Aorta (tissue), 5 donors: Measurements from ENCODE around the gene LYPD6. TPM values are rescaled to one million over a fixed set of nuclear protein-coding genes. Genes with fewer than 3 reads are reported as not detected.
"Not testable (repeated sequence)": the region's sequence is repeated elsewhere in the genome, so short reads cannot be mapped to it uniquely, and the experiment has no call there.

ENCODE experiments used
- ATAC-seq: fragments of 200-7000 bp; cut with Tn5 transposase; one replicate; pipeline ENCODE4 v1.9.1; 2022; ENCODE audit warnings: moderate library complexity; ENCODE audit not compliant: low FRiP score
- DNase-seq, 2 donors: peaks; one replicate each; pipeline ENCODE4 v3.0.0-alpha.2; 2020
- H3K27ac ChIP-seq, 2 donors: one replicate each; pipeline ENCODE4 v1.5.1; 2013; ENCODE audit warnings: low read length in 2 of 2, mild to moderate bottlenecking in 2 of 2, moderate library complexity in 2 of 2, control low read depth in 1 of 2, inconsistent platforms in 1 of 2, low read depth in 1 of 2
- H3K27me3 ChIP-seq, 2 donors: one replicate each; pipeline ENCODE4 v1.6.1; 2013; ENCODE audit warnings: control low read depth in 1 of 2, low read length in 1 of 2, mild to moderate bottlenecking in 1 of 2, moderate library complexity in 1 of 2; ENCODE audit not compliant: insufficient read depth in 2 of 2, control insufficient read depth in 1 of 2
- H3K36me3 ChIP-seq, 2 donors: one replicate each; pipeline ENCODE4 v1.6.1; 2013; ENCODE audit warnings: control low read depth in 1 of 2, low read length in 1 of 2, mild to moderate bottlenecking in 1 of 2; ENCODE audit not compliant: insufficient read depth in 2 of 2, control insufficient read depth in 1 of 2
- H3K4me1 ChIP-seq, 2 donors: one replicate each; pipeline ENCODE4 v1.6.1; 2013; ENCODE audit warnings: low read length in 2 of 2, control low read depth in 1 of 2, mild to moderate bottlenecking in 1 of 2, moderate library complexity in 1 of 2; ENCODE audit not compliant: insufficient read depth in 2 of 2, control insufficient read depth in 1 of 2
- H3K4me3 ChIP-seq, 2 donors: one replicate each; pipeline ENCODE4 v1.5.1; 2013; ENCODE audit warnings: low read length in 2 of 2, control low read depth in 1 of 2, mild to moderate bottlenecking in 1 of 2
- H3K9me3 ChIP-seq: one replicate; pipeline ENCODE4 v1.6.1; 2013; ENCODE audit warnings: mild to moderate bottlenecking, low read length; ENCODE audit not compliant: control insufficient read depth
- WGBS, 2 donors: extraction: QIAGEN DNeasy Blood & Tissue Kit; methylation state at CpG; one replicate each; pipeline ENCODE4 v1.1.7; 2013; 5-methylcytosine and 5-hydroxymethylcytosine counted together
- intact Hi-C, 2 donors: fragments of 100-400 bp; cut with DNase I; formaldehyde crosslinking; loops; one replicate each; pipeline versions ENCODE4 v1.14.2 to v1.15.0; 2022
- polyA plus RNA-seq, 2 donors: library from polyadenylated mRNA; stranded (reverse); fragments of 200-250 nt; gene quantifications; one replicate each; pipeline ENCODE4 v1.2.3, GENCODE V29; 2013
- total RNA-seq, 2 donors: library from RNA; stranded (reverse); fragmentation: NEBNext Ultra II Directional; extraction: Animal tissue kit (Norgen Biotek cat#: 25700); gene quantifications; one replicate each; pipeline ENCODE4 v1.2.1, GENCODE V29; 2021
- donor health status: healthy with polysubstance abuse.
- donor health status: Bipolar disorder and iron deficiency.
- donor health status: DM: no; HTN: no; CAD: no.
- donor health status: DM: no; HTN: no; CAD: no.
- donor health status: DM: yes; HTN: yes; CAD: no.

Gene LYPD6
- total and polyA plus RNA-seq, 4 donors, result 0.23 to 0.42 (median 0.25) TPM; not detected in 1

GRCh38 chr2:149483004-149483605, 152.7 kb downstream of the LYPD6 start:
- no peak overlapping the region for H3K27ac ChIP-seq
- no peak for ATAC-seq
- H3K9me3 ChIP-seq, result no peaks in the 10 kb centered on the region
- no peak for DNase-seq
- H3K4me3 ChIP-seq, result no peak overlapping the region
- no peaks in the 10 kb centered on the region for H3K36me3 ChIP-seq
- H3K27me3 ChIP-seq, result peaks cover 0 to 2% of the 10 kb centered on the region in 2 donors
- intact Hi-C loops, result no loop called here
- H3K4me1 ChIP-seq, result no peaks in the 10 kb centered on the region
- 48 to 53% methylated on average over 4 of the region's 4 CpGs for WGBS, 2 donors

GRCh38 chr2:149486664-149487063, 156.3 kb downstream of the LYPD6 start:
- Histone ChIP-seq H3K4me3 (no peak overlapping the region), H3K27ac (no peak overlapping the region), H3K9me3 (no peaks in the 10 kb centered on the region), H3K4me1 (no peaks in the 10 kb centered on the region), H3K36me3 (no peaks in the 10 kb centered on the region), H3K27me3 (peaks cover 0 to 6% of the 10 kb centered on the region in 2 donors)
- DNase-seq, result no peak
- no peak for ATAC-seq
- intact Hi-C loops, result no loop called here
- WGBS, 2 donors, result 82 to 84% methylated on average over 3 of the region's 3 CpGs

GRCh38 chr2:149487189-149487588, 156.8 kb downstream of the LYPD6 start:
- no peak for DNase-seq
- no peak overlapping the region for H3K4me3 ChIP-seq
- ATAC-seq, result no peak
- no peaks in the 10 kb centered on the region for H3K9me3 ChIP-seq
- no peak overlapping the region for H3K27ac ChIP-seq
- WGBS, 2 donors, result 30 to 45% methylated on average over 1 of the region's 1 CpG
- H3K36me3 ChIP-seq, result no peaks in the 10 kb centered on the region
- H3K27me3 ChIP-seq, result peaks cover 0 to 6% of the 10 kb centered on the region in 2 donors
- intact Hi-C loops, result no loop called here
- no peaks in the 10 kb centered on the region for H3K4me1 ChIP-seq

- H3K4me1 ChIP-seq, result no peaks in the 10 kb centered on the region
- intact Hi-C loops, result no loop called here
- no peaks in the 10 kb centered on the region for H3K9me3 ChIP-seq
- no peak overlapping the region for H3K27ac ChIP-seq
- no peak for ATAC-seq
- H3K27me3 ChIP-seq, result peaks cover 0 to 6% of the 10 kb centered on the region in 2 donors
- no peak overlapping the region for H3K4me3 ChIP-seq
- no peaks in the 10 kb centered on the region for H3K36me3 ChIP-seq
- DNase-seq, result no peak
- 44 to 45% methylated on average over 10 of the region's 10 CpGs for WGBS, 2 donors
Observed at GRCh38 chr2:149488706-149489440, 158.5 kb downstream of the LYPD6 start.

- Histone ChIP-seq H3K36me3 (no peaks in the 10 kb centered on the region), H3K4me3 (no peak overlapping the region), H3K4me1 (no peaks in the 10 kb centered on the region), H3K27me3 (peaks cover 0 to 6% of the 10 kb centered on the region in 2 donors), H3K27ac (no peak overlapping the region), H3K9me3 (peaks cover 1% of the 10 kb centered on the region)
- DNase-seq, result no peak
- intact Hi-C loops, result no loop called here
- 51 to 61% methylated on average over 11 of the region's 11 CpGs for WGBS, 2 donors
- ATAC-seq, result no peak
Observed at GRCh38 chr2:149489452-149489851, 159.1 kb downstream of the LYPD6 start.

GRCh38 chr2:149490296-149490695, 159.9 kb downstream of the LYPD6 start:
- no peak for ATAC-seq
- intact Hi-C loops, result no loop called here
- 0 to 1% methylated on average over 3 of the region's 3 CpGs for WGBS, 2 donors

GRCh38 chr2:149492923-149493322, 162.5 kb downstream of the LYPD6 start:
- DNase-seq (no peak), ATAC-seq (no peak)
- no peaks in the 10 kb centered on the region for H3K36me3 ChIP-seq
- no peak overlapping the region for H3K4me3 ChIP-seq
- no peaks in the 10 kb centered on the region for H3K4me1 ChIP-seq
- H3K27me3 ChIP-seq, result peaks cover 0 to 5% of the 10 kb centered on the region in 2 donors
- WGBS, 2 donors, result 78 to 80% methylated on average over 5 of the region's 5 CpGs
- H3K27ac ChIP-seq, result no peak overlapping the region
- intact Hi-C loops, result no loop called here
- peaks cover 1% of the 10 kb centered on the region for H3K9me3 ChIP-seq

More at GRCh38 chr2:149490296-149490695, 159.9 kb downstream of the LYPD6 start:
- peaks cover 0 to 6% of the 10 kb centered on the region in 2 donors for H3K27me3 ChIP-seq
- H3K9me3 ChIP-seq, result peaks cover 1% of the 10 kb centered on the region
- DNase-seq, result no peak
- no peak overlapping the region for H3K4me3 ChIP-seq
- H3K4me1 ChIP-seq, result no peaks in the 10 kb centered on the region
- H3K27ac ChIP-seq, result no peak overlapping the region
- H3K36me3 ChIP-seq, result no peaks in the 10 kb centered on the region

- H3K9me3 ChIP-seq, H3K36me3 ChIP-seq, H3K27me3 ChIP-seq, DNase-seq, intact Hi-C loops, H3K4me1 ChIP-seq, H3K4me3 ChIP-seq, H3K27ac ChIP-seq, ATAC-seq: not testable (repeated sequence)
- WGBS, 2 donors, result 61 to 63% methylated on average over 1 of the region's 1 CpG
Observed at GRCh38 chr2:149499204-149499603, 168.8 kb downstream of the LYPD6 start.

- H3K27ac ChIP-seq, DNase-seq, H3K27me3 ChIP-seq, H3K4me1 ChIP-seq, H3K4me3 ChIP-seq, H3K9me3 ChIP-seq, ATAC-seq, H3K36me3 ChIP-seq, intact Hi-C loops: not testable (repeated sequence)
- WGBS, 2 donors, result 77 to 79% methylated on average over 8 of the region's 8 CpGs
Observed at GRCh38 chr2:149506808-149507207, 176.4 kb downstream of the LYPD6 start.
